ENCODE results near the gene C17orf50. TPM values are rescaled to one million over a fixed set of nuclear protein-coding genes. Genes with fewer than 3 reads are reported as not detected.
A peak's percentile ranks its signal among the peaks of the same experiment; 100 is the strongest.

The C17orf50 gene
- total and polyA plus RNA-seq, 2 of the 13 experiments (the other 11 are each of a cell fraction or from before 2014, with no cell fraction given): not detected

DNA sequence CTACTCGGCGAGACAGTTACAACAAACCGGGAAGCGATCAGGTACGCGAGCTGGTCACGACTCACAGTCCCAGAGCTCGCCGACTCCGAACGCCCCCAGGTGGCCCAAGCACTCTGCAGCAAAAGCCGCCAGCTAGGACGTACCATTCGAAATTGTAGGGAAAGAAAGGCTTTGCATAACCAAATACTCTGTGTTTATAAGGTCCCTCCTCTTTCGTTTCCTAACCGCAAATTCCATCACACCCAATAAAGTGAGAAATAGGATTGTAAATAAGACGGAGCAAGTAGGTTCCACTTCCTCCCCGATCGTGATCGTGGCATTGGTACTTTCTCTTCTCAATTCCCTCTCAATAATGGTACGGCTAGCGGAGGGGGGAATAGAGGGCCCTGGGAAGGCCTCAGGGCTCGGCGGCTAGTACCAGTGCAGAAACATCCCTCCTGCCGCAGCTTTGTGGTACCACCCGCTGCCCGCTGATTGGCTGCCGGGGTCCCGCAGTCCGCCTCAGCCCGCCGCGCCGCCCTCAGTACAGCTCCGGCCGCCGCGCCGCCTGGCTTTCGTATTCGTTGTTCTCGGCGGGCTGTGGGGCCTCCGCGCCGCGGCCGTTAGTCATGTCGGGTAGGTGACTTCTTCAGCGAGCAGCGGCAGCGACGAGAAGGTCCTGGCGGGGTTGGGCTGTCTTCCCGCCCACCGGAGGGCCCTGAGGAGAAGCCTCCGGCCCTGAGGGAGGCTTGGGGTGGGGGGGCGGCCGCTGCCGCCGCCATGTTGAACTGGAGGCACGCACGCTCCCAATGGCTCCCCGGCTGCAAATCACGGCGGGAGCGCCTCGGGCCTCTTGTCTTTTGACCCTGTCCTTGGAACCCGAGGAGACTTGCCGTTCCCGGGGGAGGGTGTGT lies 48.5 kb downstream of the C17orf50 start, which contains the start of gene TAF15 (continued):
- TF ChIP-seq, protein P1, sequence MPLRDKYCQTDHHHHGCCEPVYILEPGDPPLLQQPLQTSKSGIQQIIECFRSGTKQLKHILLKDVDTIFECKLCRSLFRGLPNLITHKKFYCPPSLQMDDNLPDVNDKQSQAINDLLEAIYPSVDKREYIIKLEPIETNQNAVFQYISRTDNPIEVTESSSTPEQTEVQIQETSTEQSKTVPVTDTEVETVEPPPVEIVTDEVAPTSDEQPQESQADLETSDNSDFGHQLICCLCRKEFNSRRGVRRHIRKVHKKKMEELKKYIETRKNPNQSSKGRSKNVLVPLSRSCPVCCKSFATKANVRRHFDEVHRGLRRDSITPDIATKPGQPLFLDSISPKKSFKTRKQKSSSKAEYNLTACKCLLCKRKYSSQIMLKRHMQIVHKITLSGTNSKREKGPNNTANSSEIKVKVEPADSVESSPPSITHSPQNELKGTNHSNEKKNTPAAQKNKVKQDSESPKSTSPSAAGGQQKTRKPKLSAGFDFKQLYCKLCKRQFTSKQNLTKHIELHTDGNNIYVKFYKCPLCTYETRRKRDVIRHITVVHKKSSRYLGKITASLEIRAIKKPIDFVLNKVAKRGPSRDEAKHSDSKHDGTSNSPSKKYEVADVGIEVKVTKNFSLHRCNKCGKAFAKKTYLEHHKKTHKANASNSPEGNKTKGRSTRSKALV (CRISPR knock-in tag; IDR thresholded peaks at IDR 0.05): no peak
- TF ChIP-seq TRIM22 (IDR thresholded peaks at IDR 0.05) (no peak), NFATC3 (CRISPR knock-in tag; IDR thresholded peaks at IDR 0.05) (peak; percentile 80; the same call in 1 of the 2 replicates), TGIF2 (CRISPR knock-in tag; IDR thresholded peaks at IDR 0.05) (0 out of 2 replicates have a peak, but pooled peaks have one; percentile 21), HNF1B (CRISPR knock-in tag; IDR thresholded peaks at IDR 0.05) (peak; percentile 67; the same call in 1 of the 2 replicates), RARA (CRISPR knock-in tag; IDR thresholded peaks at IDR 0.05) (no peak; the same call in 1 of the 2 replicates), MED1 (CRISPR knock-in tag; IDR thresholded peaks at IDR 0.05) (peak; percentile 41; the same call in 1 of the 2 replicates), SP4 (CRISPR knock-in tag; IDR thresholded peaks at IDR 0.05) (peak; percentile 56; the same call in 1 of the 2 replicates), ZNF253 (CRISPR knock-in tag; IDR thresholded peaks at IDR 0.05; ENCODE audit: borderline replicate concordance) (0 out of 2 replicates have a peak, but pooled peaks have one; percentile 84), ZBTB3 (CRISPR knock-in tag; IDR thresholded peaks at IDR 0.05; ENCODE audit: borderline replicate concordance, low read depth) (no peak), ZNF878 (CRISPR knock-in tag; IDR thresholded peaks at IDR 0.05) (0 out of 2 replicates have a peak, but pooled peaks have one; percentile 33), THAP11 (CRISPR knock-in tag; IDR thresholded peaks at IDR 0.05) (peak; percentile 65), GTF3A (CRISPR knock-in tag; conservative IDR thresholded peaks at IDR 0.05) (no peak)
- TF ChIP-seq, protein P2, sequence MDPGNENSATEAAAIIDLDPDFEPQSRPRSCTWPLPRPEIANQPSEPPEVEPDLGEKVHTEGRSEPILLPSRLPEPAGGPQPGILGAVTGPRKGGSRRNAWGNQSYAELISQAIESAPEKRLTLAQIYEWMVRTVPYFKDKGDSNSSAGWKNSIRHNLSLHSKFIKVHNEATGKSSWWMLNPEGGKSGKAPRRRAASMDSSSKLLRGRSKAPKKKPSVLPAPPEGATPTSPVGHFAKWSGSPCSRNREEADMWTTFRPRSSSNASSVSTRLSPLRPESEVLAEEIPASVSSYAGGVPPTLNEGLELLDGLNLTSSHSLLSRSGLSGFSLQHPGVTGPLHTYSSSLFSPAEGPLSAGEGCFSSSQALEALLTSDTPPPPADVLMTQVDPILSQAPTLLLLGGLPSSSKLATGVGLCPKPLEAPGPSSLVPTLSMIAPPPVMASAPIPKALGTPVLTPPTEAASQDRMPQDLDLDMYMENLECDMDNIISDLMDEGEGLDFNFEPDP (CRISPR knock-in tag; conservative IDR thresholded peaks at IDR 0.05): no peak
- TF ChIP-seq, protein P3, sequence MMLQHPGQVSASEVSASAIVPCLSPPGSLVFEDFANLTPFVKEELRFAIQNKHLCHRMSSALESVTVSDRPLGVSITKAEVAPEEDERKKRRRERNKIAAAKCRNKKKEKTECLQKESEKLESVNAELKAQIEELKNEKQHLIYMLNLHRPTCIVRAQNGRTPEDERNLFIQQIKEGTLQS (CRISPR knock-in tag; IDR thresholded peaks at IDR 0.05): no peak
- TF ChIP-seq, protein P4, sequence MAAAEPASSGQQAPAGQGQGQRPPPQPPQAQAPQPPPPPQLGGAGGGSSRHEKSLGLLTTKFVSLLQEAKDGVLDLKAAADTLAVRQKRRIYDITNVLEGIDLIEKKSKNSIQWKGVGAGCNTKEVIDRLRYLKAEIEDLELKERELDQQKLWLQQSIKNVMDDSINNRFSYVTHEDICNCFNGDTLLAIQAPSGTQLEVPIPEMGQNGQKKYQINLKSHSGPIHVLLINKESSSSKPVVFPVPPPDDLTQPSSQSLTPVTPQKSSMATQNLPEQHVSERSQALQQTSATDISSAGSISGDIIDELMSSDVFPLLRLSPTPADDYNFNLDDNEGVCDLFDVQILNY (CRISPR knock-in tag; conservative IDR thresholded peaks at IDR 0.05): peak; percentile 79
- TF ChIP-seq, protein P5, sequence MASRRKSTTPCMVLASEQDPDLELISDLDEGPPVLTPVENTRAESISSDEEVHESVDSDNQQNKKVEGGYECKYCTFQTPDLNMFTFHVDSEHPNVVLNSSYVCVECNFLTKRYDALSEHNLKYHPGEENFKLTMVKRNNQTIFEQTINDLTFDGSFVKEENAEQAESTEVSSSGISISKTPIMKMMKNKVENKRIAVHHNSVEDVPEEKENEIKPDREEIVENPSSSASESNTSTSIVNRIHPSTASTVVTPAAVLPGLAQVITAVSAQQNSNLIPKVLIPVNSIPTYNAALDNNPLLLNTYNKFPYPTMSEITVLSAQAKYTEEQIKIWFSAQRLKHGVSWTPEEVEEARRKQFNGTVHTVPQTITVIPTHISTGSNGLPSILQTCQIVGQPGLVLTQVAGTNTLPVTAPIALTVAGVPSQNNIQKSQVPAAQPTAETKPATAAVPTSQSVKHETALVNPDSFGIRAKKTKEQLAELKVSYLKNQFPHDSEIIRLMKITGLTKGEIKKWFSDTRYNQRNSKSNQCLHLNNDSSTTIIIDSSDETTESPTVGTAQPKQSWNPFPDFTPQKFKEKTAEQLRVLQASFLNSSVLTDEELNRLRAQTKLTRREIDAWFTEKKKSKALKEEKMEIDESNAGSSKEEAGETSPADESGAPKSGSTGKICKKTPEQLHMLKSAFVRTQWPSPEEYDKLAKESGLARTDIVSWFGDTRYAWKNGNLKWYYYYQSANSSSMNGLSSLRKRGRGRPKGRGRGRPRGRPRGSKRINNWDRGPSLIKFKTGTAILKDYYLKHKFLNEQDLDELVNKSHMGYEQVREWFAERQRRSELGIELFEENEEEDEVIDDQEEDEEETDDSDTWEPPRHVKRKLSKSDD (CRISPR knock-in tag; IDR thresholded peaks at IDR 0.05; ENCODE audit: low read depth): no peak
